ENCODE measurements around the gene MYL11.
A peak's percentile ranks its signal among the peaks of the same experiment; 100 is the strongest.
"Not testable (repeated sequence)": the region's sequence is repeated elsewhere in the genome, so short reads cannot be mapped to it uniquely, and the experiment has no call there.

The MYL11 gene

GRCh38 chr16:30371248-30371816, 3.3 kb upstream of the MYL11 start:
- no peak for DNase-seq

- DNase-seq: no peak
Observed at GRCh38 chr16:30372038-30372712, 2.4 kb upstream of the MYL11 start.

GRCh38 chr16:30372725-30373124, 1.9 kb upstream of the MYL11 start:
- no peak for DNase-seq

GRCh38 chr16:30375864-30376263, 1.3 kb downstream of the MYL11 start:
- DNase-seq: no peak

GRCh38 chr16:30376461-30376902, 1.9 kb downstream of the MYL11 start:
- no peak for DNase-seq

GRCh38 chr16:30377050-30377811, 2.6 kb downstream of the MYL11 start:
- no peak for DNase-seq

GRCh38 chr16:30377812-30378235, 3.2 kb downstream of the MYL11 start:
- peak; percentile 89 for DNase-seq

- DNase-seq: peak; percentile 95
Observed at GRCh38 chr16:30378236-30379157, 3.9 kb downstream of the MYL11 start.

- no peak for DNase-seq
Observed at GRCh38 chr16:30379158-30379783, 4.7 kb downstream of the MYL11 start.

- DNase-seq: no peak
Observed at GRCh38 chr16:30380072-30380802, 5.6 kb downstream of the MYL11 start.

GRCh38 chr16:30380803-30381208, 6.2 kb downstream of the MYL11 start:
- DNase-seq: no peak

GRCh38 chr16:30381291-30382041, 6.9 kb downstream of the MYL11 start:
- no peak for DNase-seq

GRCh38 chr16:30382111-30382881, 7.7 kb downstream of the MYL11 start, which contains the start of gene SEPTIN1:
SEPTIN1 (minus strand) TSS chr16:30382561; CDS start chr16:30382542, 19 bp downstream.
- DNase-seq: no peak

GRCh38 chr16:30383521-30383920, 8.9 kb downstream of the MYL11 start:
- no peak for DNase-seq

- DNase-seq: peak; percentile 58
Observed at GRCh38 chr16:30394592-30395154, 20.1 kb downstream of the MYL11 start.

- peak; percentile 90 for DNase-seq
Observed at GRCh38 chr16:30395155-30395991, 20.8 kb downstream of the MYL11 start, which contains the start of gene ZNF48. ZNF48 (plus strand) TSS chr16:30395420; CDS start chr16:30395795, 375 bp downstream.

GRCh38 chr16:30395992-30396585, 21.5 kb downstream of the MYL11 start:
- peak; percentile 58 for DNase-seq

- not testable (repeated sequence) for DNase-seq
Observed at GRCh38 chr16:30396627-30397026, 22.0 kb downstream of the MYL11 start.

All from NCI-H1092 treated with DMSO at 0.1 percent for 48 hours (cell line).